ENCODE data around the gene ARHGEF4. TPM values are rescaled to one million over a fixed set of nuclear protein-coding genes. Genes with fewer than 3 reads are reported as not detected.

Gene ARHGEF4
- total and polyA plus RNA-seq, 10 of the 15 experiments (the other 5 are each of a cell fraction or from before 2014, with no cell fraction given) = 0.02 to 0.24 (median 0.16) TPM; not detected in 6

- Histone ChIP-seq H2AFZ (ENCODE audit: control insufficient read depth, low read depth, low read length) (no peak overlapping the region), H3K79me2 (ENCODE audit: control insufficient read depth, insufficient read depth, low read length) (no peaks in the 10 kb centered on the region), H3K36me3 (ENCODE audit: control insufficient read depth in 2 of 2, insufficient read depth in 2 of 2, low read length in 1 of 2) (peaks cover 32 to 41% of the 10 kb centered on the region in 2 experiments), H3K4me1 (ENCODE audit: control insufficient read depth, insufficient read depth, low read length) (no peaks in the 10 kb centered on the region), H3K9ac (ENCODE audit: control insufficient read depth, insufficient read depth, low read length) (no peak overlapping the region), H3K27me3 (replicated peaks in 1 of 2; ENCODE audit: control insufficient read depth in 2 of 2, insufficient read depth in 2 of 2, low read length in 1 of 2) (no peaks in the 10 kb centered on the region), H3K27ac (ENCODE audit: control insufficient read depth, insufficient read depth) (no peak overlapping the region), H3K9me3 (replicated peaks; ENCODE audit: control insufficient read depth, insufficient read depth, low read length) (no peaks in the 10 kb centered on the region), H3K4me3 (no peak overlapping the region), H4K20me1 (ENCODE audit: control insufficient read depth, insufficient read depth) (no peaks in the 10 kb centered on the region), H3K4me2 (ENCODE audit: control insufficient read depth, insufficient read depth) (no peak overlapping the region)
- ChIA-PET CTCF (interaction anchor here (1.0 kb wide), 1 partner anchor 12 kb away, joined by 4 read pairs; no protein-coding TSS in a partner anchor), RAD21 (ENCODE audit: unreplicated experiment) (no interaction called here), SMC1A (ENCODE audit: uncharacterized antibody, unreplicated experiment) (no interaction called here), POLR2A (no interaction called here)
- TF ChIP-seq NRF1 (conservative IDR thresholded peaks at IDR 0.05; ENCODE audit: low read depth, low read length) (no peak), ZBED1 (IDR thresholded peaks at IDR 0.05; ENCODE audit: borderline replicate concordance) (no peak), CBFB (IDR thresholded peaks at IDR 0.05; ENCODE audit: low read depth) (no peak), CHD2 (IDR thresholded peaks at IDR 0.05; ENCODE audit: borderline replicate concordance, low read depth, low read length) (no peak), EED (IDR thresholded peaks at IDR 0.05; ENCODE audit: low read depth) (no peak), ZNF687 (IDR thresholded peaks at IDR 0.05) (no peak), IKZF1 (conservative IDR thresholded peaks at IDR 0.05) (no peak), ETV6 (conservative IDR thresholded peaks at IDR 0.05 in 1 of 2, IDR thresholded peaks at IDR 0.05 in 1 of 2; ENCODE audit: borderline replicate concordance in 1 of 2, low read depth in 1 of 2) (no peak), RUNX3 (IDR thresholded peaks at IDR 0.05; ENCODE audit: low read length) (no peak), SUZ12 (IDR thresholded peaks at IDR 0.05; ENCODE audit: unreplicated experiment) (no peak), SRF (IDR thresholded peaks at IDR 0.05; ENCODE audit: low read depth in 2 of 2, low read length in 2 of 2) (no peak), MTA3 (IDR thresholded peaks at IDR 0.05; ENCODE audit: borderline replicate concordance, low read length) (no peak), CBX5 (IDR thresholded peaks at IDR 0.05; ENCODE audit: low read depth) (no peak), MYC (IDR thresholded peaks at IDR 0.05; ENCODE audit: insufficient read depth, insufficient read length, insufficient replicate concordance, low read length, severe bottlenecking) (no peak), CEBPZ (IDR thresholded peaks at IDR 0.05; ENCODE audit: low read depth, low read length) (no peak)
- 97% methylated on average over 11 of the region's 11 CpGs for WGBS (ENCODE audit: insufficient coverage, insufficient replicate concordance, low lambda C conversion rate, missing lambda C conversion rate)
- no peak for DNase-seq (ENCODE audit: low read depth, low spot score)
- ATAC-seq = no peak
- no peak for FAIRE-seq
- no TSS peak for BruUV-seq (replicated peaks)
- in situ Hi-C loops (cut with MboI) = no loop called here
- intact Hi-C loops (cut with micrococcal nuclease; ENCODE audit: unreplicated experiment) = no loop called here
Observed at GRCh38 chr2:131047920-131048560, 211.3 kb downstream of the ARHGEF4 start.
